HEK293 (cell line): ENCODE data around the gene TPI1.
"Not testable (repeated sequence)": the region's sequence is repeated elsewhere in the genome, so short reads cannot be mapped to it uniquely, and the experiment has no call there.

Source experiments
- CTCF ChIA-PET: fragments of 350-600 bp; formaldehyde crosslinking; extraction: SDS; loops from one replicate; lab custom pipeline; 2021; ENCODE audit warnings: antibody characterized with exemption; lab: Yijun Ruan, JAX
- POLR2A ChIA-PET: fragments of 300-600 bp; formaldehyde crosslinking; extraction: SDS; loops from one replicate; lab custom pipeline; 2020; ENCODE audit warnings: antibody characterized with exemption, inconsistent platforms; lab: Yijun Ruan, JAX
- H3K27ac ChIP-seq: fragments of 200-500 bp; sonication (Bioruptor generic); 2 replicates; pipeline ENCODE4 v1.5.1; 2014; ENCODE audit warnings: low read depth, low read length, control low read depth, inconsistent platforms; ENCODE audit errors: extremely low read depth
- H3K36me3 ChIP-seq, 2 experiments: fragments of 200-500 bp in 1 of 2; sonication (Bioruptor generic) in 1 of 2; 1 replicate in 1 of 2; 2 replicates in 1 of 2; pipeline ENCODE4 v1.5.1; 2014 to 2017; ENCODE audit warnings: inconsistent platforms in 2 of 2, low read length in 2 of 2; ENCODE audit not compliant: control insufficient read depth in 2 of 2, insufficient read depth in 1 of 2
- H3K4me1 ChIP-seq: fragments of 200-500 bp; sonication (Bioruptor generic); 2 replicates; pipeline ENCODE4 v1.5.1; 2014; ENCODE audit warnings: mild to moderate bottlenecking, low read length, inconsistent platforms; ENCODE audit not compliant: control insufficient read depth, insufficient read depth
- H3K4me3 ChIP-seq: 2 replicates; pipeline ENCODE4 v1.5.1; 2011; ENCODE audit warnings: low read depth, mild to moderate bottlenecking, control low read depth, low read length, moderate library complexity
- H3K9me3 ChIP-seq: fragments of 200-500 bp; sonication (Bioruptor generic); 2 replicates; pipeline ENCODE4 v1.5.1; 2014; ENCODE audit warnings: low read depth, low read length, inconsistent platforms; ENCODE audit not compliant: control insufficient read depth, insufficient read depth
- AEBP2 ChIP-seq: fragments of 450-650 bp; formaldehyde crosslinking; IDR thresholded peaks from 2 replicates; pipeline ENCODE4 v1.5.1; 2016; ENCODE audit warnings: missing biosample characterization, missing genetic modification characterization, borderline replicate concordance
- PATZ1 ChIP-seq: fragments of 450-650 bp; formaldehyde crosslinking; IDR thresholded peaks from 2 replicates; pipeline ENCODE4 v1.5.1; 2016; ENCODE audit warnings: missing biosample characterization, missing genetic modification characterization
- PRDM2 ChIP-seq: fragments of 450-650 bp; formaldehyde crosslinking; IDR thresholded peaks from 2 replicates; pipeline ENCODE4 v1.5.1; 2016; ENCODE audit warnings: missing biosample characterization, missing genetic modification characterization, borderline replicate concordance
- ZFP69B ChIP-seq: fragments of 450-650 bp; formaldehyde crosslinking; IDR thresholded peaks from 2 replicates; pipeline ENCODE4 v1.5.1; 2016; ENCODE audit warnings: missing biosample characterization, missing genetic modification characterization
- ZIC2 ChIP-seq: fragments of 450-650 bp; formaldehyde crosslinking; IDR thresholded peaks from 2 replicates; pipeline ENCODE4 v1.5.1; 2016; ENCODE audit warnings: missing biosample characterization, missing genetic modification characterization
- ZNF121 ChIP-seq: fragments of 450-650 bp; formaldehyde crosslinking; IDR thresholded peaks from 2 replicates; pipeline ENCODE4 v1.5.1; 2016; ENCODE audit warnings: missing biosample characterization, missing genetic modification characterization
- ZNF138 ChIP-seq: fragments of 450-650 bp; formaldehyde crosslinking; IDR thresholded peaks from 2 replicates; pipeline ENCODE4 v1.5.1; 2016; ENCODE audit warnings: missing biosample characterization, missing genetic modification characterization, borderline replicate concordance
- ZNF23 ChIP-seq: fragments of 450-650 bp; formaldehyde crosslinking; IDR thresholded peaks from 2 replicates; pipeline ENCODE4 v1.5.1; 2016; ENCODE audit warnings: missing biosample characterization, missing genetic modification characterization, borderline replicate concordance
- ZNF239 ChIP-seq: fragments of 450-650 bp; formaldehyde crosslinking; IDR thresholded peaks from 2 replicates; pipeline ENCODE4 v1.5.1; 2016; ENCODE audit warnings: missing biosample characterization, missing genetic modification characterization
- ZNF24 ChIP-seq: fragments of 450-650 bp; formaldehyde crosslinking; IDR thresholded peaks from 2 replicates; pipeline ENCODE4 v1.5.1; 2016; ENCODE audit warnings: missing biosample characterization, missing genetic modification characterization
- ZNF416 ChIP-seq: fragments of 450-650 bp; formaldehyde crosslinking; IDR thresholded peaks from 2 replicates; pipeline ENCODE4 v1.5.1; 2016; ENCODE audit warnings: missing biosample characterization, missing genetic modification characterization
- ZNF513 ChIP-seq: fragments of 450-650 bp; IDR thresholded peaks from 2 replicates; pipeline ENCODE4 v1.5.1; 2018; ENCODE audit warnings: missing biosample characterization, missing genetic modification characterization
- ZNF514 ChIP-seq: fragments of 450-650 bp; formaldehyde crosslinking; IDR thresholded peaks from 2 replicates; pipeline ENCODE4 v1.5.1; 2016; ENCODE audit warnings: missing biosample characterization, missing genetic modification characterization
- ZNF529 ChIP-seq: fragments of 450-650 bp; formaldehyde crosslinking; IDR thresholded peaks from 2 replicates; pipeline ENCODE4 v1.5.1; 2017; ENCODE audit warnings: missing genetic modification characterization, missing biosample characterization; ENCODE audit not compliant: insufficient replicate concordance
- ZNF561 ChIP-seq: fragments of 450-650 bp; IDR thresholded peaks from 2 replicates; pipeline ENCODE4 v1.5.1; 2018; ENCODE audit warnings: missing biosample characterization, missing genetic modification characterization, borderline replicate concordance
- ZNF639 ChIP-seq: fragments of 450-650 bp; formaldehyde crosslinking; IDR thresholded peaks from 2 replicates; pipeline ENCODE4 v1.5.1; 2016; ENCODE audit warnings: missing biosample characterization, missing genetic modification characterization
- ZNF692 ChIP-seq: fragments of 450-650 bp; formaldehyde crosslinking; IDR thresholded peaks from 2 replicates; pipeline ENCODE4 v1.5.1; 2016; ENCODE audit warnings: missing biosample characterization, missing genetic modification characterization
- ZNF791 ChIP-seq: fragments of 450-650 bp; formaldehyde crosslinking; IDR thresholded peaks from 2 replicates; pipeline ENCODE4 v1.5.1; 2016; ENCODE audit warnings: missing biosample characterization, missing genetic modification characterization

TPI1 gene

GRCh38 chr12:6891646-6892001, 24.3 kb downstream of the TPI1 start (continued):
- TF ChIP-seq PATZ1 (tag by site-specific recombination), result no peak
- TF ChIP-seq ZNF514 (tag by site-specific recombination), result no peak
- no peak for TF ChIP-seq ZNF23
- no peak for TF ChIP-seq ZNF692 (tag by site-specific recombination)
- no peak for TF ChIP-seq AEBP2 (tag by site-specific recombination)

- POLR2A ChIA-PET, result interaction anchor here (0.7 to 2.8 kb wide), 3 partner anchors 20 to 278 kb away, joined by 5 to 56 read pairs (median 18); partner anchors contain the start of genes SPSB2 and TPI1
- CTCF ChIA-PET, result interaction anchor here (1.0 to 2.4 kb wide), 6 partner anchors 17 to 217 kb away, joined by 3 to 35 read pairs (median 8); partner anchors contain the start of genes C12orf57, C1RL, RNU7-1 and SPSB2
- H3K4me3 ChIP-seq, H3K4me1 ChIP-seq, H3K27ac ChIP-seq, H3K9me3 ChIP-seq, H3K36me3 ChIP-seq: not testable (repeated sequence)
- peak; percentile 46; the same call in 1 of the 2 replicates for TF ChIP-seq ZNF121 (tag by site-specific recombination)
Measured at GRCh38 chr12:6892683-6893082, 25.4 kb downstream of the TPI1 start.

GRCh38 chr12:6894321-6894720, 27.0 kb downstream of the TPI1 start:
- Histone ChIP-seq H3K9me3 (no peaks in the 10 kb centered on the region), H3K36me3 (no peaks in the 10 kb centered on the region), H3K4me1 (no peaks in the 10 kb centered on the region), H3K4me3 (no peak overlapping the region), H3K27ac (no peak overlapping the region)
- ChIA-PET CTCF (interaction anchor here (0.8 to 1.8 kb wide), 5 partner anchors 12 to 251 kb away, joined by 3 to 5 read pairs (median 4); no protein-coding TSS in a partner anchor), POLR2A (no interaction called here)
- TF ChIP-seq ZNF529 (no peak), PRDM2 (tag by site-specific recombination) (no peak), ZNF639 (tag by site-specific recombination) (no peak), ZNF513 (tag by site-specific recombination) (no peak), ZIC2 (tag by site-specific recombination) (no peak), ZNF561 (tag by site-specific recombination) (no peak), ZFP69B (tag by site-specific recombination) (no peak), ZNF24 (tag by site-specific recombination) (no peak), ZNF416 (tag by site-specific recombination) (no peak), ZNF239 (tag by site-specific recombination) (no peak), ZNF791 (tag by site-specific recombination) (no peak), ZNF138 (tag by site-specific recombination) (no peak)
